CD4-positive, alpha-beta T cell treated with Interleukin-4 for 4 hours (primary cell): Measurements from ENCODE around the gene GCFC2.
"Not testable (repeated sequence)": the region's sequence is repeated elsewhere in the genome, so short reads cannot be mapped to it uniquely, and the experiment has no call there.

Experiments
- DNase-seq: peaks from one replicate; pipeline ENCODE4 v3.0.0-alpha.2; 2020

Gene GCFC2

GRCh38 chr2:75676464-75676863 is 34.3 kb downstream of the GCFC2 start:
- no peak for DNase-seq

GRCh38 chr2:75675908-75676307 is 34.8 kb downstream of the GCFC2 start:
- no peak for DNase-seq

GRCh38 chr2:75675423-75675822 is 35.3 kb downstream of the GCFC2 start:
- DNase-seq, result not testable (repeated sequence)

GRCh38 chr2:75667884-75668283 is 42.8 kb downstream of the GCFC2 start:
- DNase-seq, result no peak

GRCh38 chr2:75666911-75667310 is 43.8 kb downstream of the GCFC2 start:
- no peak for DNase-seq

GRCh38 chr2:75657798-75658197 is 52.9 kb downstream of the GCFC2 start:
- no peak for DNase-seq

- DNase-seq, result no peak
Observed at GRCh38 chr2:75656563-75656962, 54.2 kb downstream of the GCFC2 start.

- no peak for DNase-seq
Observed at GRCh38 chr2:75655861-75656260, 54.9 kb downstream of the GCFC2 start.

- DNase-seq, result no peak
Observed at GRCh38 chr2:75654012-75654411, 56.7 kb downstream of the GCFC2 start.

GRCh38 chr2:75647771-75648170 is 62.9 kb downstream of the GCFC2 start:
- no peak for DNase-seq

- peak; percentile 89 for DNase-seq
Observed at GRCh38 chr2:75646583-75647425, 63.9 kb downstream of the GCFC2 start, which contains the start of gene MRPL19. TSS of gene MRPL19 (plus strand) at chr2:75646783. CDS start at chr2:75646808, 25 bp downstream.

- no peak for DNase-seq
Observed at GRCh38 chr2:75646090-75646582, 64.6 kb downstream of the GCFC2 start.

- no peak for DNase-seq
Observed at GRCh38 chr2:75645643-75646042, 65.1 kb downstream of the GCFC2 start.

- no peak for DNase-seq
Observed at GRCh38 chr2:75643980-75644379, 66.7 kb downstream of the GCFC2 start.

GRCh38 chr2:75641587-75641986 is 69.1 kb downstream of the GCFC2 start:
- DNase-seq, result no peak

GRCh38 chr2:75640621-75641121 is 70.0 kb downstream of the GCFC2 start:
- peak; percentile 38 for DNase-seq

GRCh38 chr2:75637568-75637967 is 73.1 kb downstream of the GCFC2 start:
- DNase-seq, result no peak

GRCh38 chr2:75634945-75635344 is 75.8 kb downstream of the GCFC2 start:
- no peak for DNase-seq

- DNase-seq, result no peak
Observed at GRCh38 chr2:75633620-75634019, 77.1 kb downstream of the GCFC2 start.

GRCh38 chr2:75632813-75633212 is 77.9 kb downstream of the GCFC2 start:
- DNase-seq, result no peak

GRCh38 chr2:75632091-75632701 is 78.5 kb downstream of the GCFC2 start:
- DNase-seq, result no peak

GRCh38 chr2:75627902-75628504 is 82.7 kb downstream of the GCFC2 start:
- DNase-seq, result peak; percentile 50

- DNase-seq, result no peak
Observed at GRCh38 chr2:75622929-75623328, 87.8 kb downstream of the GCFC2 start.

GRCh38 chr2:75622500-75622899 is 88.2 kb downstream of the GCFC2 start:
- DNase-seq, result no peak
